Peyer's patch (tissue), 4 donors: ENCODE results near the gene SIL1.

Experiments
- POLR2A ChIP-seq, 2 donors: fragments of 450-650 bp; IDR thresholded peaks; one replicate each; pipeline ENCODE4 v1.5.1; 2017; ENCODE audit warnings: antibody characterized with exemption in 2 of 2, mild to moderate bottlenecking in 2 of 2, moderate library complexity in 2 of 2
- TF ChIP-seq, protein P1 (sequence below), 6 experiments: fragments of 450-650 bp in 4 of 6; fragments of 200-600 bp in 2 of 6; sonication (generic) in 1 of 6; IDR thresholded peaks; one replicate each; pipeline ENCODE4 v1.5.1; 2017 to 2019; ENCODE audit warnings: antibody characterized with exemption in 6 of 6, mild to moderate bottlenecking in 3 of 6, moderate library complexity in 1 of 6

DNA sequence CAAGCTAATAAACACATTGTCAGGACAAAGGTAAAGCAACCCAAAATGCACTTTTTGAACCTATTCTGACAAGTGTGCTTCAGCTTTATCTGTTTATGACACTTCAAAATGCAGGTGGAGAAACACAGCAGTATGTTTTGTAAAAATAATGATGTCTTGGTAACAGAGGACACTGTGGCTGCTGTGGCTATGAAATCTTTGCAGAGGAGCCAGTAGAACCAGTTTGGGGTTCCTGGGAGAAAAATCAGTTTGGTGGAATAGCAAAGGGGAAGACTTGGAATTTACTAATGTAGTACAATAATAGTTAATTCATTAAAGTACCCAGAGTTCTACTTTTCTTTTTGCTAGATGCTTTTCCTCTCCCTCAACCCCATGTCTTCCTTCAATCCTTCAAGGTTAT lies 40.6 kb downstream of the SIL1 start:
- TF ChIP-seq, protein P1, sequence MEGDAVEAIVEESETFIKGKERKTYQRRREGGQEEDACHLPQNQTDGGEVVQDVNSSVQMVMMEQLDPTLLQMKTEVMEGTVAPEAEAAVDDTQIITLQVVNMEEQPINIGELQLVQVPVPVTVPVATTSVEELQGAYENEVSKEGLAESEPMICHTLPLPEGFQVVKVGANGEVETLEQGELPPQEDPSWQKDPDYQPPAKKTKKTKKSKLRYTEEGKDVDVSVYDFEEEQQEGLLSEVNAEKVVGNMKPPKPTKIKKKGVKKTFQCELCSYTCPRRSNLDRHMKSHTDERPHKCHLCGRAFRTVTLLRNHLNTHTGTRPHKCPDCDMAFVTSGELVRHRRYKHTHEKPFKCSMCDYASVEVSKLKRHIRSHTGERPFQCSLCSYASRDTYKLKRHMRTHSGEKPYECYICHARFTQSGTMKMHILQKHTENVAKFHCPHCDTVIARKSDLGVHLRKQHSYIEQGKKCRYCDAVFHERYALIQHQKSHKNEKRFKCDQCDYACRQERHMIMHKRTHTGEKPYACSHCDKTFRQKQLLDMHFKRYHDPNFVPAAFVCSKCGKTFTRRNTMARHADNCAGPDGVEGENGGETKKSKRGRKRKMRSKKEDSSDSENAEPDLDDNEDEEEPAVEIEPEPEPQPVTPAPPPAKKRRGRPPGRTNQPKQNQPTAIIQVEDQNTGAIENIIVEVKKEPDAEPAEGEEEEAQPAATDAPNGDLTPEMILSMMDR (IDR thresholded peaks at IDR 0.05) = no peak
- TF ChIP-seq POLR2A (IDR thresholded peaks at IDR 0.05) = no peak
